HCT116 (cell line): ENCODE results near the gene MMP17. TPM values are rescaled to one million over a fixed set of nuclear protein-coding genes. Genes with fewer than 3 reads are reported as not detected.

Experiments
- ATAC-seq: fragments of 200-7000 bp; cut with Tn5 transposase; 2 replicates; pipeline ENCODE4 v1.9.1; 2020; ENCODE audit warnings: mild to moderate bottlenecking, moderate library complexity
- BruUV-seq: library from RNA; stranded (reverse); fragments of 400-500 nt; replicated peaks from 2 replicates; lab custom pipeline; 2021; lab: Mats Ljungman, UMichigan
- CTCF ChIA-PET: fragments of 300-600 bp; sonication (Branson Sonifier 250); formaldehyde crosslinking; loops from one replicate; lab custom pipeline; 2021; ENCODE audit warnings: antibody characterized with exemption; lab: Charles Lee
- POLR2A ChIA-PET: fragments of 300-600, 350-600 bp; sonication (Branson Sonifier 250); formaldehyde crosslinking; loops from one replicate; lab custom pipeline; 2021; ENCODE audit warnings: antibody characterized with exemption; lab: Charles Lee
- RAD21 ChIA-PET, 2 experiments: fragments of 300-600 bp; sonication (Branson Sonifier 250); formaldehyde crosslinking; loops; one replicate each; lab custom pipeline; 2023; ENCODE audit warnings: low total read pairs in 2 of 2; ENCODE audit not compliant: uncharacterized antibody in 2 of 2, unreplicated experiment in 2 of 2, low non-redundant PET in 1 of 2; lab: Charles Lee
- DNase-seq: peaks from one replicate; pipeline ENCODE4 v3.0.0-alpha.2; 2010; ENCODE audit warnings: low read depth, low spot score
- H2AFZ ChIP-seq: fragments of 200-600 bp; shearing (Covaris generic), sonication (generic); 2 replicates; pipeline ENCODE4 v1.6.1; 2017; ENCODE audit warnings: low read depth, mixed run types, mixed read lengths, antibody characterized with exemption, low read length; ENCODE audit not compliant: poor library complexity, severe bottlenecking
- H3K27ac ChIP-seq: 2 replicates; pipeline ENCODE4 v1.5.1; 2012; ENCODE audit warnings: low read depth, low read length
- H3K27me3 ChIP-seq: fragments of 200-600 bp; sonication (generic); 2 replicates; pipeline ENCODE4 v1.6.1; 2016; ENCODE audit warnings: mixed run types, low read length, mixed read lengths; ENCODE audit not compliant: insufficient read depth
- H3K36me3 ChIP-seq, 2 experiments: fragments of 200-500 bp in 1 of 2; fragments of 200-600 bp in 1 of 2; sonication (Bioruptor generic) in 1 of 2; sonication (generic) in 1 of 2; 2 replicates each; pipeline versions ENCODE4 v1.5.1 to v1.6.1; 2014 to 2016; ENCODE audit warnings: low read length in 2 of 2, inconsistent platforms in 1 of 2, mixed read lengths in 1 of 2, mixed run types in 1 of 2; ENCODE audit not compliant: insufficient read depth in 2 of 2, control insufficient read depth in 1 of 2
- H3K4me1 ChIP-seq, 2 experiments: fragments of 200-600 bp in 1 of 2; sonication (generic) in 1 of 2; 2 replicates each; pipeline versions ENCODE4 v1.5.1 to v1.6.1; 2012 to 2017; ENCODE audit warnings: low read length in 2 of 2, inconsistent platforms in 1 of 2, mild to moderate bottlenecking in 1 of 2, mixed read lengths in 1 of 2, mixed run types in 1 of 2, moderate library complexity in 1 of 2; ENCODE audit not compliant: insufficient read depth in 2 of 2, control insufficient read depth in 1 of 2
- H3K4me2 ChIP-seq: fragments of 200-600 bp; sonication (generic); 2 replicates; pipeline ENCODE4 v1.6.1; 2017; ENCODE audit warnings: mixed run types, low read length, mixed read lengths
- H3K4me3 ChIP-seq, 2 experiments: fragments of 200-600 bp in 1 of 2; sonication (generic) in 1 of 2; replicated peaks in 1 of 2; 2 replicates each; pipeline ENCODE4 v1.5.1; 2011 to 2016; ENCODE audit warnings: low read length in 2 of 2, control low read depth in 1 of 2, low read depth in 1 of 2, mild to moderate bottlenecking in 1 of 2, mixed read lengths in 1 of 2, mixed run types in 1 of 2
- H3K79me2 ChIP-seq: fragments of 200-600 bp; sonication (generic); 2 replicates; pipeline ENCODE4 v1.6.1; 2017; ENCODE audit warnings: mild to moderate bottlenecking, mixed run types, low read length, moderate library complexity, mixed read lengths; ENCODE audit not compliant: insufficient read depth
- H3K9ac ChIP-seq: fragments of 200-600 bp; sonication (generic); 2 replicates; pipeline ENCODE4 v1.6.1; 2016; ENCODE audit warnings: low read length, mixed read lengths
- H3K9me2 ChIP-seq: fragments of 200-600 bp; sonication (generic), shearing (Covaris generic); 2 replicates; pipeline ENCODE4 v1.6.1; 2017; ENCODE audit warnings: mixed run types, mild to moderate bottlenecking, moderate library complexity; ENCODE audit not compliant: insufficient read depth
- H3K9me3 ChIP-seq, 2 experiments: fragments of 200-500 bp in 1 of 2; fragments of 200-600 bp in 1 of 2; sonication (Bioruptor generic) in 1 of 2; sonication (generic) in 1 of 2; 2 replicates each; pipeline ENCODE4 v1.6.1; 2014 to 2017; ENCODE audit warnings: low read length in 2 of 2, mixed read lengths in 2 of 2, inconsistent platforms in 1 of 2, low read depth in 1 of 2, mild to moderate bottlenecking in 1 of 2, mixed run types in 1 of 2, moderate library complexity in 1 of 2; ENCODE audit not compliant: control insufficient read depth in 1 of 2, insufficient read depth in 1 of 2
- H4K20me1 ChIP-seq: fragments of 200-600 bp; sonication (generic), shearing (Covaris generic); 2 replicates; pipeline ENCODE4 v1.6.1; 2017; ENCODE audit warnings: mixed run types, mild to moderate bottlenecking, moderate library complexity; ENCODE audit not compliant: insufficient read depth
- ATF3 ChIP-seq: IDR thresholded peaks from 2 replicates; pipeline ENCODE4 v1.6.1; 2012
- CBX3 ChIP-seq: IDR thresholded peaks from 2 replicates; pipeline ENCODE4 v1.6.1; 2012; ENCODE audit warnings: low read depth
- CTCF ChIP-seq, 3 experiments: fragments of 200-600 bp in 1 of 3; sonication (generic) in 1 of 3; IDR thresholded peaks in 2 of 3; conservative IDR thresholded peaks in 1 of 3; 2 replicates each; pipeline ENCODE4 v1.5.1; 2012 to 2017; ENCODE audit warnings: low read depth in 2 of 3, low read length in 2 of 3, antibody characterized with exemption in 1 of 3, borderline replicate concordance in 1 of 3, control low read depth in 1 of 3, mild to moderate bottlenecking in 1 of 3, mixed read lengths in 1 of 3, mixed run types in 1 of 3, moderate library complexity in 1 of 3; ENCODE audit not compliant: insufficient read depth in 1 of 3
- EGR1 ChIP-seq: IDR thresholded peaks from 2 replicates; pipeline ENCODE4 v1.6.1; 2012; ENCODE audit warnings: low read depth
- ELF1 ChIP-seq: IDR thresholded peaks from 2 replicates; pipeline ENCODE4 v1.6.1; 2012; ENCODE audit warnings: low read depth, borderline replicate concordance
- EZH2 ChIP-seq: fragments of 200-600 bp; sonication (generic); IDR thresholded peaks from 2 replicates; pipeline ENCODE4 v1.6.1; 2017; ENCODE audit warnings: antibody characterized with exemption, mixed run types
- EZH2phosphoT487 ChIP-seq: fragments of 200-600 bp; IDR thresholded peaks from 2 replicates; pipeline ENCODE4 v1.6.1; 2018; ENCODE audit warnings: antibody characterized with exemption, borderline replicate concordance
- JUND ChIP-seq: IDR thresholded peaks from 2 replicates; pipeline ENCODE4 v1.6.1; 2012
- MAX ChIP-seq: IDR thresholded peaks from 2 replicates; pipeline ENCODE4 v1.6.1; 2012
- POLR2A ChIP-seq: IDR thresholded peaks from 2 replicates; pipeline ENCODE4 v1.7.0; 2011; ENCODE audit warnings: borderline replicate concordance; ENCODE audit not compliant: insufficient read depth, insufficient read length; ENCODE audit errors: extremely low read depth
- RAD21 ChIP-seq: IDR thresholded peaks from 2 replicates; pipeline ENCODE4 v1.6.1; 2012; ENCODE audit warnings: low read depth, mild to moderate bottlenecking
- REST ChIP-seq: IDR thresholded peaks from 2 replicates; pipeline ENCODE4 v1.6.1; 2012; ENCODE audit warnings: low read depth
- SP1 ChIP-seq: IDR thresholded peaks from 2 replicates; pipeline ENCODE4 v1.6.1; 2012; ENCODE audit warnings: low read depth
- SRF ChIP-seq: IDR thresholded peaks from 2 replicates; pipeline ENCODE4 v1.6.1; 2012; ENCODE audit warnings: low read depth
- TCF7L2 ChIP-seq: IDR thresholded peaks from 2 replicates; pipeline ENCODE4 v1.7.0; 2011; ENCODE audit warnings: borderline replicate concordance, inconsistent platforms; ENCODE audit not compliant: insufficient read depth, insufficient read length; ENCODE audit errors: extremely low read depth
- YY1 ChIP-seq: IDR thresholded peaks from 2 replicates; pipeline ENCODE4 v1.6.1; 2011; ENCODE audit warnings: low read length, low read depth, moderate library complexity, mild to moderate bottlenecking; ENCODE audit not compliant: insufficient replicate concordance; ENCODE audit errors: extremely low read depth
- ZFX ChIP-seq: fragments of 450-650 bp; IDR thresholded peaks from 2 replicates; pipeline ENCODE4 v1.6.1; 2017
- ZNF274 ChIP-seq: fragments of 200-500 bp; sonication (Bioruptor generic); IDR thresholded peaks from 2 replicates; pipeline ENCODE4 v1.6.1; 2014; ENCODE audit warnings: mild to moderate bottlenecking, low read depth, low read length, inconsistent platforms
- intact Hi-C: fragments of 100-400 bp; cut with micrococcal nuclease; formaldehyde crosslinking; loops from 2 replicates; pipeline ENCODE4 v1.10.0; 2022
- total RNA-seq: library from RNA; stranded (reverse); gene quantifications from one replicate; pipeline ENCODE4 v1.2.1, GENCODE V29; 2021; ENCODE audit not compliant: unreplicated experiment
- TF ChIP-seq, protein P1 (sequence below): IDR thresholded peaks from 2 replicates; pipeline ENCODE4 v1.6.1; 2011; ENCODE audit warnings: mild to moderate bottlenecking, low read length, moderate library complexity; ENCODE audit not compliant: insufficient replicate concordance; ENCODE audit errors: extremely low read depth

The MMP17 gene
- total RNA-seq, 1 experiment from 2014 or later: 14.3 TPM

- no TSS peak for BruUV-seq
- RAD21 ChIA-PET: no interaction called here
- no peak overlapping the region for H2AFZ ChIP-seq
- no peak overlapping the region for H3K27ac ChIP-seq
- no peak overlapping the region for H3K4me3 ChIP-seq
- H3K27me3 ChIP-seq: no peaks in the 10 kb centered on the region
- DNase-seq: no peak
- no peak for ATAC-seq
- CTCF ChIA-PET: interaction anchor here (1.2 kb wide), 1 partner anchor 13 kb away, joined by 3 read pairs; no protein-coding TSS in a partner anchor
- no peaks in the 10 kb centered on the region for H4K20me1 ChIP-seq
- POLR2A ChIA-PET: no interaction called here
- H3K9me3 ChIP-seq: no peaks in the 10 kb centered on the region
- no peak overlapping the region for H3K9ac ChIP-seq
- H3K9me2 ChIP-seq: no peaks in the 10 kb centered on the region
- no peaks in the 10 kb centered on the region for H3K79me2 ChIP-seq
- no peaks in the 10 kb centered on the region for H3K4me1 ChIP-seq
- H3K4me2 ChIP-seq: no peak overlapping the region
- intact Hi-C loops: loop anchor here (1.0 kb wide), 1 partner anchor 149 kb away; no protein-coding TSS in a partner anchor
- no peaks in the 10 kb centered on the region for H3K36me3 ChIP-seq
- TF ChIP-seq CBX3: no peak
- TF ChIP-seq SP1: no peak
- TF ChIP-seq ZNF274: no peak
- TF ChIP-seq ATF3: no peak
- TF ChIP-seq RAD21: no peak
- no peak for TF ChIP-seq CTCF (IDR thresholded peaks at IDR 0.05 in 2 of 3, conservative IDR thresholded peaks at IDR 0.05 in 1 of 3; ENCODE audit: borderline replicate concordance in 1 of 3, insufficient read depth in 1 of 3, low read depth in 2 of 3, low read length in 2 of 3)
- TF ChIP-seq EZH2: no peak
- no peak for TF ChIP-seq REST
- TF ChIP-seq TCF7L2: no peak
- TF ChIP-seq ZFX: no peak
- no peak for TF ChIP-seq ELF1
- TF ChIP-seq, protein P1, sequence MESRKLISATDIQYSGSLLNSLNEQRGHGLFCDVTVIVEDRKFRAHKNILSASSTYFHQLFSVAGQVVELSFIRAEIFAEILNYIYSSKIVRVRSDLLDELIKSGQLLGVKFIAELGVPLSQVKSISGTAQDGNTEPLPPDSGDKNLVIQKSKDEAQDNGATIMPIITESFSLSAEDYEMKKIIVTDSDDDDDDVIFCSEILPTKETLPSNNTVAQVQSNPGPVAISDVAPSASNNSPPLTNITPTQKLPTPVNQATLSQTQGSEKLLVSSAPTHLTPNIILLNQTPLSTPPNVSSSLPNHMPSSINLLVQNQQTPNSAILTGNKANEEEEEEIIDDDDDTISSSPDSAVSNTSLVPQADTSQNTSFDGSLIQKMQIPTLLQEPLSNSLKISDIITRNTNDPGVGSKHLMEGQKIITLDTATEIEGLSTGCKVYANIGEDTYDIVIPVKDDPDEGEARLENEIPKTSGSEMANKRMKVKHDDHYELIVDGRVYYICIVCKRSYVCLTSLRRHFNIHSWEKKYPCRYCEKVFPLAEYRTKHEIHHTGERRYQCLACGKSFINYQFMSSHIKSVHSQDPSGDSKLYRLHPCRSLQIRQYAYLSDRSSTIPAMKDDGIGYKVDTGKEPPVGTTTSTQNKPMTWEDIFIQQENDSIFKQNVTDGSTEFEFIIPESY: no peak
- TF ChIP-seq POLR2A: no peak
- TF ChIP-seq SRF: no peak
- no peak for TF ChIP-seq EZH2phosphoT487
- no peak for TF ChIP-seq EGR1
- no peak for TF ChIP-seq YY1
- TF ChIP-seq MAX: no peak
- TF ChIP-seq JUND: no peak
Observed at GRCh38 chr12:131851741-131852550, 23.8 kb downstream of the MMP17 start.
